ENCODE results near the gene SULF2.

The SULF2 gene

DNA sequence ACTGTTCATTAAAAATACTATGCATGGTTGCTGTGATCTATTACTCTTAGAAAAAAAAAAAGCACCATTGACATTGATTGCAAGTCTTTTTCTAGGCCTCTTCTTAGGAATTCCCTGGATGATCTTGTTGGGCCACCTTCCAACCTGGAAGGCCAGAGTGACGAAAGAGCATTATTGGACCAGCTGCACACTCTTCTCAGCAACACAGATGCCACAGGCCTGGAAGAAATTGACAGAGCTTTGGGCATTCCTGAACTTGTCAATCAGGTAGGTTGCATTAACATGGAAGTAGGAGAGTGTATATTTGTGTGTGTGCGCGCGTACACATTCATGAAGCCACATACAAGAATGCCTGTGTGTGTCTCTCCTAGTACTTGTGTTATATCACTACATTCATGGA lies 143.2 kb downstream of the SULF2 start:
- no peak for DNase-seq

DNA sequence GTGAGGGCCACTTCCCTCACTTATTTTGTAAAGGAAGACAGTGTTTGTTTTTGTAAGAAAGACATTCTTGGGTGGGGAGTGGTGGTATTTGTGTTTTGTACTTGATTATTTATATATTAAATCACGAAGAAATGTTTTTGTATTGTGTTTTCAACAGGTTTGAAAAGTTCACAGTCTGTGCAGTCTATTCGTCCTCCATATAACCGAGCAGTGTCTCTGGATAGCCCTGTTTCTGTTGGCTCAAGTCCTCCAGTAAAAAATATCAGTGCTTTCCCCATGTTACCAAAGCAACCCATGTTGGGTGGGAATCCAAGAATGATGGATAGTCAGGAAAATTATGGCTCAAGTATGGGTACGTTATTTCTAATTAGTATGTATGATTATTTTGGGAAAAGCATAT lies 146.4 kb downstream of the SULF2 start:
- DNase-seq: no peak

DNA sequence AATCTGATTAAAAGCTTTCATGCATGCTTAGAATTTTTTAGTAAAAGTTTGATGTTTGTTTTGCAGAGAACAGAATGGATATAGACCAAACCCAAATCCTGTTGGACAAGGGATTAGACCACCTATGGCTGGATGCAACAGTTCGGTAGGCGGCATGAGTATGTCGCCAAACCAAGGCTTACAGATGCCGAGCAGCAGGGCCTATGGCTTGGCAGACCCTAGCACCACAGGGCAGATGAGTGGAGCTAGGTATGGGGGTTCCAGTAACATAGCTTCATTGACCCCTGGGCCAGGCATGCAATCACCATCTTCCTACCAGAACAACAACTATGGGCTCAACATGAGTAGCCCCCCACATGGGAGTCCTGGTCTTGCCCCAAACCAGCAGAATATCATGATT lies 150.0 kb downstream of the SULF2 start:
- no peak for DNase-seq

DNA sequence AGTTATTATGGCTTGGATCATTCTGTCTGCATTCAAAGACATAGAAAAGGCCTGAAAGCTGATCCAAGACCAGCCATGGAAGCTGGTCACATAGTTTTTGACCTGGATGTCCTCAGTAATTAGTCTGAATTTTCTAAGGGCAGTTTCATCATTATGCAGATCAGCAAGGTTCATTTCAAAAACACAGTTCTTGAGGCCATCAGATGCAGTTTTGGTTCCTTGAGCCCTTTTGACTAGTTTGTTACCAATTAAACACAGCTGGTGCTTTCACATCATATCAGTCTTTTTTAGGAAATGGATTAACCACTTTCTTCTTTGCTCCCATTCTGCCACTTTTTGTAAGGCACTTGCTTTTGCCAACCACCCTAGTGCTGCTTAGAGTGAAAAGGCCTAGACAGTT lies 154.2 kb downstream of the SULF2 start:
- no peak for DNase-seq

DNA sequence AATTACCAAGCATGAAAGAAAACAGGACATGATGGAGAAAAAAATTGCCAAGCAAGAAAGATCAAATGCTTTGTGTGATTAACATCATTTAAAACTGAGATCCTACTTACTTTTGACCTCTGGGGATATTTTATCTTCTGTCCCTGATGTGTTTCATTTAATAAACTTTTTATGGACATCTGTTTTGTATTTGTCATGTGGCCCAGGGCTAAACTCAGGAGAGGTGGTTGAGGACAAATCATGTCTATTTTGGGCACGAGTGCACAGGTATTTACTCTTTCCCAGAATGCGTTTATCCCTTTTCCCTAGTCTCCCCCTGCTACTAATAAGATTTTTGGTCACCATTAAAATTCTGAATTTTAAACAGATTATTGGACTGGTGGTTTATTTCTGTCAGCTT lies 155.4 kb downstream of the SULF2 start:
- DNase-seq: no peak

DNA sequence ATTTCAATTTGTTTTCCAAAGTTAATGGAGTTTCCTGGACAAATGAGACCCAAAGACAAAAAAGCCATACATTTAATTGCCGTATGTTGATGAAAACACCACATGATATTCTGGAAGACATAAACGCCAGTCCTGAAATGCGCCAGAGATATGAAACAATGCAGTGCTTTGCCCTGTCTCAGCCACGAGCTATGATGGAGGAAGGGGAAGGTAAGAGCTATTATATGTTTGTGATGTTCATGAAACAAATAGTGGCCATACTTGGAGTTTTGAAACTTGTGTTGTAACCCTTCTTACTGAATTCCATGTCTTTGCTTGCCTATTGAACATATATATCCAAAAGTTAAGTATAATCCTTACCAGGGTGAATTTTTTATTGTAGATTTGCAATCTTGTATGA lies 157.7 kb downstream of the SULF2 start:
- DNase-seq: no peak

DNA sequence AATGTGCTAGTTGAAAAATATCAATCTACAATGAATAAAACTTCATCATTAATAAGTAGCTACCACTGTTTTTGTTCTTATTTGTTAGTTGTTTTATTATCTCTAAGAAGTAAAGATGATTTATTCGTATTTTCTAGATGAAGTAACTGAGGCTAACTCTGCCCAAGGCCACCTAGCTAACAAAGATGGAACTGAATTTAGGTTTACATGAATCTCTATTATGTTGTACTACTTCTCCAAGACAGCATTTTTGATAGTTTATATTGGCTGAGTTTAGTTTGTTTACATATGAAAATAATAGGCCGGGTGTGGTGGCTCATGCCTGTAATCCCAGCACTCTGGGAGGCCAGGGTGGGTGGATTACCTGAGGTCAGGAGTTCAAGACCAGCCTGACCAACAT lies 162.1 kb downstream of the SULF2 start:
- no peak for DNase-seq

DNA sequence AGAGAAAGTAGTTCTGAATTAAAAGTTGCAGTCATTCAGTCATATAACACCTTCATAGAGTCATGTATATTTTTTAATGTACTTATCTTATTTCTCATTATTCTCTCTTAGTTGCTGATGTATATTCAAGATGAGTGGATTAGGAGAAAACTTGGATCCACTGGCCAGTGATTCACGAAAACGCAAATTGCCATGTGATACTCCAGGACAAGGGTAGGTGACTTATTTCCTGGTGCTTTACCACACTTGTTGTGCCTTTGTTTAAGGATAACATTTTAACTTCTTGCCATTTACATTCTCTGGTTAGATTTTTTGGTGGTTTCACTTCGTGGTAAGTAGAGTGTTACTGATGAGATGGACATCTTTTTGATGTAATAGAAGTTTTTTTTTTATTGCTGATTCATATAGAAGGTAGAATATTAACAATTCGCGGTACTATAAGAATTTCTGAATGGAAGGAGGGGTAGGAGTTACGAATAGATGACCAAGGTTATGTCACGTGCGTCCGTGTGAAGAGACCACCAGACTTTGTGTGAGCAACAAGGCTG lies 163.1 kb downstream of the SULF2 start:
- no peak for DNase-seq

DNA sequence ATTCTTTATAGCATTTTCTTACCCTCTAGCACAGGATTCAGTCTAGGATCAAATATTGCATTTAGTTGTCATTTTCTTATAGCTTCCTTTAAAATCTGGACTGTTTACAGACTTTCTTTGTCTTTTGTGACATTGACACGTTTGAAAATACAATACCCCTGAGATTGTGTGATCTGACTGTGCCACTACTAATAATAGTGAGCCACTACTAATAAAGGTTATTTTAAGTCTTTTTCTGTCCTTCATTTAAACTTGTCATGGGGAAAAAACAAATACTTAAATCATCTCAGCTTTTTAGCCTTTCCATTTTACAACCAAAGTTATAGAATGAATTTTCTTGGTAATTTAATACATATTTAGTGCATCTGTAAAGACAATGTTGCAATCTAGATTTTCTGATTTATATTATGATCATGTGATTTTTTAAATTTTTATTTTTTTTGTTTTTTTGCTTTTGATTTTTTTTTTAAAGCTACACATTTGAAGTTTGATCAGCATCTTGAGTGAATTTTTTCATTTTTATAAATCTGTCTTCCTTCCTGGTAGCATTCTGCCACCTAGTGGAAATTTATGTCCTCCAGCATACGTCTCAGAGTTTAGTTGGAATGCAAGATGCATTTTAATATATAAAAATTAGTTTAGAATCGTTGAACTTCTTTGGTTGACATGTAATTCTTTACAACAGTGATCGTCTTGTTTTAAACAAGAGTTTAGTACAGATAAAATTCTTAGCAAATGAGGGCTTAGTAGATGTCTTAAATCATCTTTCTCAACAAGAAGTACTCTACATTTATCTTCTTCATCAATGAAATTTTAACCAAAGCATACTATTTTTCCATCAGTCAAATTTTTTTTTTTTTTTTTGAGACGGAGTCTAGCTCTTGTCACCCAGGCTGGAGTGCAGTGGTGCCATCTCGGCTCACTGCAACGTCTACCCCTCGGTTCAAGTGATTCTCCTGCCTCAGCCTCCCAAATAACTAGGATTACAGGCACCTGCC lies 164.2 kb downstream of the SULF2 start:
- peak; percentile 47 for DNase-seq

DNA sequence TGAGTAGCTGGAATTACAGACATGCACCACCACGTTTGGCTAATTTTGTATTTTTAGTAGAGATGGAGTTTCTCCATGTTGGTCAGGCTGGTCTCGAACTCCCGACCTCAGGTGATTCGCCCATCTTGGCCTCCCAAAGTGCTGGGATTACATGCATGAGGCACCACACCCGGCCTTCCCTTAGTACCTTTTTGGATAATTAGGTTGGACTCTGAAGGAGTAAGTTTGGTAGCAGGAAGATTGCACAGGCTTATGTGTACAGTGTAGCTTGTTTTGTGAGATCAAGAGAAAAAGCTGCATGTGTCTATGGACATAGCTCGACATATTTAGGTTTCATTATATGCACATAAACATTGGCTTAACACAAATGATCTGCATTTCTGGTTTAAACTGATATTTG lies 166.8 kb downstream of the SULF2 start:
- DNase-seq: no peak

DNA sequence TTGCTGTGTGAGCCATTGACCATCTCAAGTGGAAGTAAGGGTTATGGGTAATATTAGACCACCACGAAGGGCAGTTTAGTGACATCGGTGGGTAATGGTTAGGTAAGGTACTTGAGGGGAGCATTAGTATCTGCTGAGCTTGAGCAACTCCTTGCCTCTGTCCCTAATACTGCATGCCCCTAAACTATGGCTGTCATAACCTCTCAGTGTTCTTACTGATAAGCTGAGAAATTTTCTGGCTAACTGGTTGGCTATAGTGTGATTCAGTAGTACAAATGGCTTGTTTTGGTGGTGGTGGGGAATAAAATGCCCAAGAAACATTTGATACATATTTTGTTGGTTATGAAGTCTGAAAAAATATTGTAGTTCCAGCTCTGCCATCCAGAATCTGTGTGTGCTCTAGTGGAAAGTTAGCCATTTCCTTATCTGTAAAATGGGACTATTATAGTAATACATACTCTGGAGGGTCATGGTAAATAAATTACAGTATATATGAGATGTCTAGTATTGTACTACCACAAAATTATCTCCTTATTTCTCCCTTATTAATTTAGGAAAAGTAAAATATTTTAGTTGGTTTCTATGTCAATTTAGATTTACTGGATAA lies 170.5 kb downstream of the SULF2 start:
- no peak for DNase-seq

DNA sequence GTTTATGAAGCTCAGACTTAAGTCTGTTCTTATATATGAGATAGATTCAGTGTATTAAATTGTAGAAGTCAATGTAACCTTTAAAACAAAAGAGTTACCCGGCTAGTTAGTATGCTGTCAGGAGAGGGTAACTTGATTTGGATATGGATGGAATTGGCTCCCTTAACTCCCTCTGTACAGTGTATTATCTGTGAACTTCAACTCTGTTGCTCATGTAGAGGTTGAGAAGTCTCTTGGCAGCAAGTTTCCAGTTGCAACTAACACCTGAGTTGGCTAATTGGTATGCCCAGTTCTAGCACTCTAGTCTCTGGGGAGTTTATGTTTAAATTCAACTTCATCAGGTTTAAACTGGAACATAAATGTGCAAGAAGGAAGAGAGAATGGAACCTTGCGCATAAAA lies 172.6 kb downstream of the SULF2 start:
- no peak for DNase-seq

DNA sequence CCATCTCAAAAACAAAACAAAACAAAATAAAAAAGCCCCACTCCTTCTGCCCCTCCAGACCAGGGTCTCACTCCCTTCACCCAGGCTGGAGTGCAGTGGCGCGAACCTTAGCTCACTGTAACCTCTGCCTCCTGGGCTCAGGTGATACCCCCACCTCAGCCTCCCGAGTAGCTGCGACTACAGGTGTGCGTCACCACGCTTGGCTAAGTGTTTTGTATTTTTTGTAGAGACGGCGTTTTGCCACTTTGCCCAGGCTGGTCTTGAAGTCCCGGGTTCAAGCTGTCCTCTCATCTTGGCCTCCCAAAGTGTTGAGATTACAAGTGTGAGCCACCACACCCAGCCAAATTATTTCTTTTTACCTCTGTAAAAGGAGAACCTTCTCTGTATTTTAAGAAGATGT lies 173.5 kb downstream of the SULF2 start:
- DNase-seq: no peak

DNA sequence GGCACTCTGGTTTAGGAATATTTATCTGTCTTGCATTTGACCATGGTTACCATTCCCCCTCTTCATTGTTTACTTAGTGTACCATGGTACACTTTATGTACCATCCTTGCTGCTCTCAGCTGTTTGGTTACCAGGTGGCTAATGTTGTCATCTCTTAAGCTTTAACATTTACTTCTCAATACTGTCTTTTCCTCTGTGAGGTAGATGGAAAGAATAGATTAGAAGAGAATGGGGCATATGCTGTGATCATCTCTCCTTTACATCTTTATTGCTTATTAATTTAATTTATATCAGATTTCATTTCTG lies 174.4 kb downstream of the SULF2 start:
- DNase-seq: no peak

DNA sequence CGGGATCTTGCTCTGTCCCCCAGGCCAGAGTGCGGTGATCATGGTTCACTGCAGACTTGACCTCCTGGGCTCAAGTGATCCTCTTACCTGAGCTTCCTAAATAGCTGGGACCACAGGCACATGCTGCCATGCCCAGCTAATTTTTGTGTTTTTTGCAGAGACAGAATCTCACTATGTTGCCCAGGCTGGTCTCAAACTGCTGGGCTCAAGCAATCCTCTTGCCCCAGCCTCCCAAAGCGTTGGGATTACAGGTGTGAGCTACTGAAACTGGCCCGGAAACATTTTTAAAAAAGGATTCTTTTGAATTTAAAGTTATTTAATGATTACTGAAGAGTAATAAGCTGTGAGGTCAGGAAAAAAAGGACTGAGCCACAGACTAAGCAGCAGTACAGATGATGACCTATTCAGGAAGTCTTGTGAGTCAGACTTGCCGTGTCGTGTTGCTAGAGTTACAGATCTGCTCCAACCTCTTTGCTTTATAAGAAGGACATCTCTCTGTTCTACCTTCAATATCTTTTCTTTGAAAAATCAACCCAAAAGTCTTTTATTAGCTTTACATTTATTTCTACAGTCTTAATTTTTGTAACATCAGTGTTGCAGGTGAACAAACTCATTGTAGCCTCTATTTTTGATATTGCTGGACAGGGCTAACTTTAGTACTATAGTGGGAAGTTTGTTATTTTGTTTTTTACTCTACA lies 174.9 kb downstream of the SULF2 start:
- DNase-seq: no peak

DNA sequence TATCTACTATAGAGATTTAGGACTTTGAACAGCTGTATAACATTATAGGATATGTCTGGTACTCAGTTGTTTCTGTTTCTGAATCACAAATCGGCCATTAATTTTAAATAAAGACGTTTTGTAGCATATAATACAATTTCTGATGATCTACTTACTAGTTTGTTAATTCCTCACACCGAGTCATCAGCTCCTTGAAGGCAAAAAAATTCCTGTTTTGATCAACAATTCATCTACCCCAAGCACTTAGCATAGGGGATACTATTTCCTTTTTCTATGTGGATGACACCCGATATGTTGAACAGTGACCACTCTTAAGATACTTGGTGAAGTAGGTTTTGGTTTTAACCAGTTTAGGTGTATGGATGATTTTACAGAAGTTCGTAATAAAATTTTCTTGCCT lies 176.3 kb downstream of the SULF2 start:
- no peak for DNase-seq

All from NCI-H2029 treated with DMSO at 0.1 percent for 48 hours (cell line).